A172 (cell line): Measurements from ENCODE around the gene RABGGTA. TPM values are rescaled to one million over a fixed set of nuclear protein-coding genes. Genes with fewer than 3 reads are reported as not detected.
A peak's percentile ranks its signal among the peaks of the same experiment; 100 is the strongest.
"Not testable (repeated sequence)": the region's sequence is repeated elsewhere in the genome, so short reads cannot be mapped to it uniquely, and the experiment has no call there.

Experiments used
- DNase-seq: peaks from one replicate; pipeline ENCODE4 v3.0.0-alpha.2; 2015; ENCODE audit warnings: low spot score
- total RNA-seq: library from RNA; depleted of rRNA; stranded (reverse); fragments of >200 nt; shearing (Covaris generic); gene quantifications from 2 replicates; pipeline ENCODE4 v1.2.3, GENCODE V29; 2014

RABGGTA gene
- total RNA-seq, 1 experiment from 2014 or later, result 15.2 TPM

DNA sequence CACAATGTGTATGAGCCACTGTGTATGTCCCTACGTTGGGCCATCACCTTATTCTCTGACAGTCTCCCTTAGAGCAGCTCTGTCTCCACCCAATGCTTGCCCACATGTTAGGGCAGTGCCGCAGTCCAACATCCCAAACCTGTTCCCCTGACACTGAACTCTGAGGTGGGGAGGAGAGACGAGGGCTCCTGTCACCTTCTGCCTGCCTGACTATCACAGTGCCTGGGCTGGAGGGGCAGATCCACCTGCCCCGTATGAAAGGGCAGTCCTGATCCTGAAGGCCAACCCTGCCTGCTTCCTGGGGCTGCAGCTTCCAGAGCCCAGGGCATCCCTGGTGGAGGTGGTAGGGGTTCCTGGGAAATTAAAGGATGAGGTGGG, 10.6 kb downstream of the RABGGTA start:
- no peak for DNase-seq

DNA sequence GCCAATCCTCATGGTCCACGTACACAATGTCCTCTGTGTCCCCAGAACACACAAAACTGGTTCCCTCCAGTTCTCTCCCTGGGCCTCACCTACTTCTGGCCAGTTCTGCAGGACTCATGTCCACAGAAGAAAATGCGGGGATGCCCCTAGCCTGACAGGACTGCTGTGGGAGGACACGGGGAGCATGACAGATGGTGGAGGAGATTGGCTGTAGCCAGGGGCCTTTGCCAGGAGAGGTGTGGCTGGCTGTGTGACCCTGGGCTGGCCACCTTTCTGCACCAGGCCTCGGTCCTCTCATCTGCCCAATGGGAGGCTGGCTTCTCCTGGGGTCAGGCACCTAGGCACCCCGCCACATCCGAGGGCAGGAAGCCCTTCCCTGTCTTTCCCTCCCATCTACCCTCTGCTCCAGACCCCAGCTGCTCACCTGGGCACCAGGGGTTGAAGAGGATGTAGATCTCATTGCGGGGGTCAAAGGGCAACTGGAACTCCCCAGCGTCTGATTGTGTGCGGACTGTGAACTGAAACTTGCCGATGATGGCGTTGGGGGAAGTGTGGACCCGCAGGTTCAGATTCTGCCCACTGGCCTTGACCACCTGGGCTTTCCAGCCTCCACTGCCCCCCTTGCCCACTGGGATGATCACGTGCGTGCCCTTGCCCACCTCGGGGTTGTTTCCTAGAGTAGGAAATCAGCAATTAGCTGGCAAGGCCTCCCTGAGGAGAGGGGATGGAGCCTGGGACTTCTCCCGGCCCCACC, 11.2 kb downstream of the RABGGTA start:
- no peak for DNase-seq

DNA sequence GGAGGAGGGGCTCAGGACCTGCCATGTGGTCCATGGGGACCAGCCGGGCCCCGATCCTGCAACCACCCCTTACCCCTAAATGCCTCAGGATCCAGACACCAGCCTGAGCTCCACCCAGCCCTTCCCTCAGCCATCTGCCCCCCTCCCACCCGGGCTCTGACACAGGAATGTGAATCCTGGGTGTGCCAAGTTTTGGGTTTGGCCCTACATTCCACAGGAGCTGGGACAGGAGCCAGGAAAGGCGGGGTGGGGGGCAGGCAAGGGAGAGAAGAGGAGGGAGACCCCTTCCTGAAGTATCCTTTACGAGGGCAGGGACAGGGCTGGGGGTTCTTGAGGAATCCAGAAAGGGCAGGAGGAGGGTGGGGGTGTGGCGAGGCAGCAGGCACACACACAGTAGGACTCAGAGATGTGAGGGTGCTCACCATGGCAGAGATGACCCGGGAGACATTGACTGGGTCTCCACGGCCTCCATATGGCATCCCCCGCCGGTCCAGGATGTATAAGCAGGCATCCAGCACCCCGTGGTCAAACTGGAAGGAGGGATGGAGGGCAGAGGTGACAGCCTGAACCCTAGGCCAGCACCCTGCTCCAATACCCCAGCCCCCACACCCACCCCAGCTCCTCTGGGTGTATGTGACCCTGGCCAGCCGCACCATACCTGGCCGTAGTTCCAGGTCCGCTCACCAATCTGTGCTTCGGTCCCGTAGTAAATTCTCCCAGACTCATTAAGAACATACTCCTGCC, 11.9 kb downstream of the RABGGTA start:
- DNase-seq, result peak; percentile 7

DNA sequence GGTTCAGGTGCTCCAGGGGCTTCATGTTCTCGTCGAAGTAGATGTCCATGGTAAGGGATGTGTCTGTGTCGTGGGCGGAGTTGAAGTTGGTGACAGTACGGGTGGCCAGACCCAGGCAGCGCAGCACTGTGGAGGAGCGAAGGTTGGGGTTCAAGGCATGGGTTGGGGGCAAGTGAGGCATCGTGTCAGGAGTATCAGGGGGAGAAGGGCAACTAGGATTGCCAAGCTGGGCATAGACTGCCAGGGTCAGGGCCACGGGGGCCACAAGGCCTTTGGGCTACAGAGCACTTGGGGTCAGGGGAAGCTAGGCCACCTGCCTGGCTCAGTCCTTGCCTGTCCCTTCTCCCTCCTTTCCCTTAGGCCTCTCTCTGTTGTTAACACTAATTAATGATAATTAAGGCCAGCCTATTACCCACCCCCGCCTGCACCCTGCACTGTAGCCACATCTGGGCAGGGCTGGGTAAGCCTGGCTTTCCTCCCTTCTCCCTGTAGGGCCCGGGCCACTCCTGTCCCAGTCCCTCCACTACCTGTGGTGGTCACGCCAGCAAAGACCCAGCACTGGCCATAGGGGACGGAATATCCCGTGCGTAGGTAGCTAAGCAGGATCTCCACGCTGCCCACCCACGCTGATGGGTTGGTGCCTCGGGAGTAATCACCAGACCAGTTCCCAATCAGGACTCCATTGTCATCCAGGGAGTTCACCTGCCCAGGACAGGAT, 12.7 kb downstream of the RABGGTA start:
- DNase-seq, result no peak

DNA sequence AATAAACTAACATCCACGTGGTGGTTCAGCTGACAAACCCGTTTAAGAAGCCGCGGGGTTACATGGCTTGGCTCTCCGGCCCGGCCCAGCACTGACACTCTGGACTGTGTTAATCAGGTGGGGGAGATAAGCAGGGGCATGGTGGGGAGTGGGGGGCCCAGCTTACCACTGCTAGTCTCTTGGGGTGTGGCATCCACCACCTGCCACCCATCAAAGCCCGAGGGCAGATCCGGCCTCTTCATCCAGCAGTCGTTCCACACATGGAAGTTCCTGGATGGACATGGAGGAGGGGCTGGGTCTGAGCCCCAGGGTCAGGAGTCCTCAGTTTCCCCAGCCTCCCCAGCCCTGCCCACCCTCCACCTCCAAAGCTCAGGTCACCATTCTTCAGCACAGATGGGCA, 13.3 kb downstream of the RABGGTA start:
- DNase-seq, result no peak

DNA sequence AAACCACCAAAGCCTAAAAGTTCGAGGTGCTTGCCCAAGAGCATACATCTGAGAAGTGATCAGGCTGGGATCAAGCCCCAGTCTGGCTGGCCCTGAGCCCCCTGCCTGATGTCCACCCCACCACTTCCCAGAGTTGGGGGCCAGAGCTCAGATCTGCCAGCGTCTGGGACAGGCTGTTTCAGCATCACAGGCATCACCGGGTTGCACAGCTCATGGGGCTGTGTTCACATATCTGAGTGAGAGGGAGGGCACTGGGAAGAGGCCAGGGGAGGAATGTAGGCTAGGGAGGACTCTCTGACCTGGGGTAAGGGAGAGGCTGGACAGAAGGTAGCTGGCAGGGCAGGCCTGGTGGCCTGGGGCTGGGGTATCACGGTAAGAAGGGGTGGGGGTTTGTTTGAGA, 14.4 kb downstream of the RABGGTA start:
- DNase-seq, result no peak

DNA sequence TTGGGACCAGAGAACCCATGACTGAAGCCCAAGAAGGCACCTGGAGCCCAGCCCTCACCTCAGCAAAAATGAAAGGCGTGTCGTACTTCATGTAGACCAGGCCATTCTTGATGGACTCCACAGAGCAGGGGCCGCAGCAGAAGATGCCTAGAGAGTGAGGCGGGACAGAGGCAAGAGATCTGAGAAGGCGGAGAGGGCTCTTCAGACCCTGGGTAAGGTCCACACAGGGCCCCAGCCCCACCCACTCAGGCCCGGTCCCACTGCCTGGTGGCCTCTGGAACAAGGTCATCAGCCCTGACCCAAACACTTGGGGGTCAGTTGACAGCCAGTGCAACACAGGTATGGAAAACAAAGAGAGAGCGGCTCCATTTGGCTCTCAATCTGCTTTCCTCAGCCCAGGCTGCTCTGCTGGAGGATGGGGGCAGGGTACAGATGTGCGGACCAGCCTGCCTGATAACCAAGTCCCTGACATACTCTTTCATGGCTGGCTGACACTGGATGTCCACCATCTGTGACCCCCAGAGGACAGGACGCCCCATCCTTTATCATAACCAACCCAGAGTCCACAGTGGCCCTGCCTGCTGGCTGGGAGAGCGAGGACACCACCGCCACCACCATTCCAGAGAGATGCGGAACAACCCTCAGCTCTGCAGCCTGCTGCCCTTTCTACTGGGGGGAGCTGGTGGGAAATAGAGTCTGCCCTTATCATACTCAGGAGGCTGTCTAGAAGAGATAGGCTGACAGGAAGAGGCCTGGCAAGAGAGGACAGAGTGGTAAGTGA, 15.3 kb downstream of the RABGGTA start:
- no peak for DNase-seq

DNA sequence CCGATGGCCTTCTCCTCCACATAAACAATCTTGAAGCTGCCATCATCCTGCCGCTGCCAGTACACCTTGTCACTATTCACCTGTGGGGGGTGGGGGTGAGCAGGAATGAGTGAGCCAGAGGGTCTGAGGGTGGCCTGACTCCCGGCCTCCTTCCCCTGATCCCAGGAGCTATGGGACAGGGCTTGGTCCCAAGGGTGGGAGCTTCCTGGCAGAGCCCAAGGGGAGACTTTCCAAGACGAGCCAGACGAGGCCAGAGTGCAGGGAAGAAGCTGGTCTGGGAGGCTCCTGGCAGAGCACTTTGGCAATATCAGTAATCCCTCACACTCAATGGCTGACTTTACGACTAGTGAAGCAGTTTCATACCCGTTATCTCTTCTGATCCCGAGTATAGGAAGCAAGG, 16.0 kb downstream of the RABGGTA start:
- no peak for DNase-seq

DNA sequence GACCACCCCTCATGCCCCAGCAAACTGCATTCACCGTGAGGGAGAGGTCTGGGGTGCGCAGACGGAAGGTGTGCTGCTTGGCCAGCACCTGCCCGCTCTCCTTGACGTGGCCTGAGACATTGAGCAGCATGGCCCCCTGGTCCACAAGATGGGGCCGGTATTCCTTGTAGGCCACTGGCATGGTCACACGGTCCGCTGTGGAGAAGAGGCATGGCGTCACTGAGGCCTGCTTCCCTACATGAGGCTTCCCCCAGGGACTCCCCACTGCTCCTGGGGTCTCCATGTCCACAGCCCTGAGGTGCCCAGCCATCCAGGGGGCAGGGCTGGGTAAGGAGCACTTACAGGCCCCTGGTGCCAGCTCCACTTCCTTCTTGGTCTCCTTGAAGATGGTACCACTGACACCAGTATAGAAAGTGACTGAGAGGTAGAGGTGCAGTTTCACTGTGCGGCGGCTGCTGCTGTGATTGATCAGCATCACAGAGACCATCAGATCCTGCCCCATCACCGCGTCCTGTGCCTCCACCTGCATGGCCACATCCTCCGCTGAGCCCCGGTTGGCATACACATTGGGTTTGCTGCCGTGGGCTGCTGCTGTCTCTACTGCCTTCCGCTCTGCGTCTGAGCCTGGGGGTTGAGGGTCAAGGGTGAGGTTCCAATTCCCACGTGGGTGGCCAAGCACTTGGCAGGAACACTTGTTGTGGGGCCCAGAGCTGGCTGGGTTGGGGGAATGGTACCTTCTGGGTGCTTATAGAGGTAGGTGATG, 16.6 kb downstream of the RABGGTA start:
- no peak for DNase-seq

DNA sequence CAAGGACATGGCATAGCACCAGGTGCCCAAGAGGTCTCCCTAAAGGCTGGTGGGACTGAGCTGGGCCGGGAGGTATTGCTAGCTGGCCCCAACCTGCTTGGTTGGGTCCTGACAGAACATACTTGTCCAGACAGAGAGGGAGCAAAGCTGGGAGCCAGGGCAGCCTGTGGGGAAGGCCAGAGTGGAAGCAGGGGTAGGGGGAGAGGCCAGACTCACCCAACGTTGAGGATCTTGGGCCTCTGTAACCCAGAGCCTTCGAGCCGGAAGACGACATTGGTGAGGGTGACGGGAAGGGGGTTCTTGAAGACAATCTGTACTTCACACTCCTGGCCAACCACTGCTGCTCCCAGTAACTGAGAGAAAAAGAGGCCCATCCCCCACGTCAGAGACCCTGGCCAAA, 17.5 kb downstream of the RABGGTA start:
- DNase-seq, result no peak

DNA sequence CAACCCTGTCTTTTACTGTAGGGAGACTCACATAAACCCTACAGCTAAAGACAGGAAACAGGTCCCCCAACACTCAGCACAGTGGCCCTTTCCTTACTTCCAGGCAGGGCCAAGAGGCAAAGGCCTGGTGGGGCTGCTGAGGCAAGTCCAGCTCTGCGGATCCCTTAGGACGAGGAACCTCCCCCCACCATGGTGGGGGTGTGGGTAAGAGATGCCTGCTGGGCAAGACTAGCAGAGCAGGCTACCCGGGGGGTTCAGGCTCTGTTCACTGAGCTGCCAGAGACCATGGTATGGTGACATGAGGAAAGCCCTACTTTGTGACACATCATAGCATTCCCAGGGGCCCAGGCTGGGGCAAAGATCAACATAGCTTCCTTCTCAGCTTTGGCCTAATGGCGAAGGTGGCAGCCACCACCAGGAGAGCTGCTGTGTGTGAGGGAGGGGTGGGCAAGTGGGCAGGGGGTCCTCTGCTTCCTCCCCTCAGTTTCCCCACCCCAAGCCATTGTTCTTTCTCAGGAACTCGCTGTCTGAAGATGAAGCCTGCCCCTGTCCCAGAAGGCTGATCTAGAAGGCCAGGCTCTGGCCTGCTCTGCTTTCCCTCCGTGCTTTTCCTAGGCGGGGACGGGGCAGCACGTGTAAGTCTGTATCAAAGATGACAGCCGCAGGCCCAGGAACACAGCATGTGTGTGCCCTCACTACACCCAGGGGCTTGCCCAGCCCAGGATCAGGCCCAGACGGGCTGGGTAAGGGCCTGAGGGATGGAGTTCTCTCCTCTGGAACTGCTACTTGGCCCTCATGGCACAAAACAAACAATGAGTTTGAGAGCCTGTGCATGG, 18.9 kb downstream of the RABGGTA start:
- DNase-seq, result no peak

DNA sequence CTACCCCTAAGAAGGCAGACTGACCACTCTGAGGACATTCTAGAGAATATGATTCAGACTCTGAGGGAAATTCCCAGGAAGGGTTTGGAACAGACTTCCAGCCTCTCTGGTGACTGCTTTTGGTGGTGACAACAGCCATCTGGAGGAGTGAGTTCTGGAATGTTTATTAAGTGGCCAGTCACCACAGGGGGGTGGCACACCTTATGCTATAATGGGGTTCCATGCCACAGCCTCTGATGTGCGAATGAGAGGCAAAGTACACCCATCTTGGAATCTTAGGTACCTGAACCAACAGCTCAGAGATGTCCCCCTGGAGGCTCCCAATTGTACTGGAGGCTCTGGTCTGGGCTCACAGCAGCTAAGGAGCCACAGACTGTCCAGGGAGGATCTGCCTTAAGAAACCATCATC, 19.5 kb downstream of the RABGGTA start:
- DNase-seq, result peak; percentile 55

DNA sequence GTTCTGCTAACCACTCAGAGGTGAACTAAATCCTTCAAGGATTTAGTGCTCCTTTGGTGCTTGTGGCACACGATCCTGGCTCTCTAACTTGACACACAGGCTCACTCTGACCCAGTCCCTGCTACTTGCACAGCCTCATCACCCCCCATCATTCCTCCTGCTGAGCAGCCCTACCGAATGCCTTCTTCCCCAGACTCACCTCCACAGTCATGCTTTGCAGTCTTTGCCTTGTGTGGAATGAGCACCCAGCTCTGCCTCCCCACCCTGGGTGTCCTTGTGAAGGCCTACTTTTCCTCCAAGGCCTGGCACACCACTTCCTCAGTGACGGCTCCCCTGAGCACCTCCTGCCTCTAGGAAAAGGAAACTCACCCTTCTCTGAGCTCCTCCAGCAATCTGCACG, 21.0 kb downstream of the RABGGTA start:
- no peak for DNase-seq

DNA sequence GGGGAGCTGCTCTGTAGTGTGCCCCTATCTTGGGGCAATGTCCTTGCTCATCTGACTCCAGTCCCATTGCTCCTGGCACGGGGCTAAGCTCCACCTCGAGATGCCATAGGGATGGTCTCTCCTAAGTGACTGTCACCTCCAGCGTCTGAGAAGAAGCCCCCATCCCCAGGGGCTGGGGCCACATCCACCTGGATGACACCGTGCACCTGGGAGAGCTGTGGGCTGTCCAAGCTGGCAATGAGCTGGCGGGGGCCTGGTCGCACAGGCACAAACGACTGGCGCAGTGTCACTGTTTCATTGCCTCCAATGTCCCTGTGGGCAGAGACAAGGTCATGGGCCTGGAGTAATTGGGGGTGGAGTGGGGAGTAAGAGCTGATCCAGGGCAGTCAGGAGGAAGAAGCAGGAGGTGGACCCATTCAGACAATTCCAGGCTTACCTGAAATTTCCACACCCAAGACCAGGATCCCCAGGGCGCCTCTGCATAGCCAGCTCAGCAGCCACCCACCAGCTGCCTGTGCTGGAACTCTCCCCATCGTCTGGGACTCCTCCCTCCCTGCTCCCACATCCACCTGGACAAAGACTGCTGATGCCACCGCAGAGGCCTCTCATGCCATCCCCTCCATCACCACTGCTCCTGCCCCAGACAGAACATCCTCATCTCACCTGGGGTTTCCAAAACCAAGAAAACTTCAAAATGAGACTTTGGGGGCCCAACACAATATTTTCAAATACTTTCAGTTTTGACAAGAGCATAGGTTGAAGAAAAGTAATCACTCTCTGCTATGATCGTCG, 22.0 kb downstream of the RABGGTA start:
- DNase-seq, result no peak

DNA sequence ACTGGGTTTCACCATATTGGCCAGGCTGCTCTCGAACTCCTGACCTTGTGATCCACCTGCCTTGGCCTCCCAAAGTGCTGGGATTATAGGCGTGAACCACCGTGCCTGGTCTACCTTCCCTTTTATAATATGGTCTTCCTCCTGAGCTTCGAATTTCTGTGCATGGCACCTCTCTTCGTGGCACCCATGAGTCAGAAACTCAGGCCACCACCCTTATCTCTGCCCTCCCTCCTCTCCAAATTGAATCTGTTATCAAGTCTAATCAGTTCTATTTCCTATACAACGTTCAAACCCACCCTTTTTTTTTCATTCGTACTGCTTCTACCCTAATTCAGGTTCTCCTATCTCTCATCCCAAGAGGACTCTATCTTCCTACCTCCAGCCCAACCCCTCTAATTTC, 24.0 kb downstream of the RABGGTA start:
- DNase-seq, result no peak

DNA sequence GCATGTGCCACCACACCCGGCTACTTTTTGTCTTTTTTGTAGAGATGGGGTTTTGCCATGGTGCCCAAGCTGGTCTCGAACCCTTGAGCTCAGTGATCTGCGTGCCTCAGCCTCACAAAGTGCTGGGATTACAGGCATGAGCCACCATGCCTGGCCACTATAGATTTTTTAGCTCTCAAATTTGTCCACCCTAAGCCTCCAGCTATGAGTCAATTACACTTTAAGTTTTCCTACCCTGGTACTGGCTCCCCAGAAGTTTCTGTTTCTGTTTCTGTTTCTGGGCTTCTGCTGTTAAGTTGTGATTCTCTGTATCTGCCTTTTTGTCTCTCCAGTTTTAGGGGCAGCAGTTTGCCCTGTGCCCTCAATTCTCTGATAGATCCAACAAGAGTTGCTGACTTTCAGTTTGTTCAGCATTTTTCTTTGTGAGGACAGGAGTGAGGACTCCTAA, 24.6 kb downstream of the RABGGTA start:
- DNase-seq, result no peak

DNA sequence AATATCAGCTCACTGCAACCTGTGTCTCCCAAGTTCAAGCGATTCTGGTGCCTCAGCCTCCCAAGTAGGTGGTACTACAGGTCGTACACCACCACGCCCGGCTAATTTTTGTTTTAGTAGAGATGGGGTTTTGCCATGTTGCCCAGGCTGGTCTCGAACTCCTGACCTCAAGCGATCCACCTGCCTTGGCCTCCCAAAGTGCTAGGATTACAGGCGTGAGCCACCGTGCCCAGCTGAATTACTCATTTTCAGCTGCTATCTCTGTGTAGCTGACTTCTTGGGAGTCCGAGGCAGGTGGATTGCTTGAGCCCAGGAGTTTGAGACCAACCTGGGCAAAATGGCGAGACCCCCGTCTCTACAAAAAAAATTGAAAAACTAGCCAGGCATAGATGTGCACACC, 26.0 kb downstream of the RABGGTA start:
- DNase-seq, result not testable (repeated sequence)

DNA sequence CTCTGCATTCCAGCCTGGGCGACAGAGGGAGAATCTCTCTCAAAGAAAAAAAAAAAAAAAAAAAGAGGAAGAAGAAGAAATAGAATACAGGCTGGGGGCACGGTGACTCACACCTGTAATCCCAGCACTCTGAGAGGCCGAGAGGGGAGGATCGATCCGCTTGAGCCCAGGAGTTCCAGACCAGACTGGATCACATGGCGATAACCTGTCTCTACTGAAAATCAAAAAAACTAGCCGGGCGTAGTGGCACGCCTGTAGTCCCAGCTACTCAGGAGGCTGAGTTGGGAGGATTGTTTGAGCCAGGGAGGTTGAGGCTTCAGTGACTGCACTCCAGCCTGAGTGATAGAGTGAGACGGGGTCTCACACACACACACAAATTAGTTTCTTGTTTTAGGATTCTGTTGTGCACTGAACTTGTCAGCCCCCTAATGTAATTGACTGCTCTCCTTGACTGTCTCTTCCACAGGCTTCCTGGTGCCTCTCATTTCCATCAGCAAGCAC, 28.0 kb downstream of the RABGGTA start:
- DNase-seq, result peak; percentile 20

DNA sequence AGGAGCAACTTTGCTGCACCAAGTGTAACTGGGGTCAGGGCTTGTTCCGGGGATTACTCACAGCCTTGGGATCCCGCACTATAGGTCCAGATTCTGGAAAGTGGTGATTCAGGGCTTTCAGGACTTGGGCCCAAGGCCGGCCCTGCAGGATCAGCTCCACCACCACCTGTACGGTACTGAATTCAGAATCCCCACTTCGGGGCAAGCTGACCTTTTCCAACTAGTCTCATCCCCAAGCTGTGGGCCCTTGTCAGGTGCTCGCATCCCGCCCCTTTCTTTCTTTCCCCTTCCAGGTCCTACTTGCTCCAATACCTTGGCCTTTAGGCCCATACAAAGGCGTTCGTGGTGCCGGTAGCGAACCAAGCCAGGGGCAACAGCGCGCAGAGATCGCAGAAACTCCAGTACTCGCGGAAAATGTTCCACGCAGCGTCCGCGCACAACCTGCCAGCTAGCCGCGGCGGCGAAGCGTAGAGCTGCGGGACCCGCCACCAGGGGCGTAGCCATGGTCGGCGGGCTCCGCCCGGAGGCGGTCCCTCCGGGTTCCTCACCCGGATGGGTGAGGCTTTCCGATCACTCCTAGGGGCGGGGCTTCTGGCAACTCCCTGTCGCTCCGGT, 29.5 kb downstream of the RABGGTA start:
- DNase-seq, result peak; percentile 26
